GM12892 (cell line): ENCODE results near the gene TMEM234.

Source experiments
- POLR2AphosphoS5 ChIP-seq: IDR thresholded peaks from 2 replicates; pipeline ENCODE4 v1.6.1; 2011; ENCODE audit warnings: low read depth, low read length, control low read depth
- TAF1 ChIP-seq: IDR thresholded peaks from 2 replicates; pipeline ENCODE4 v1.6.1; 2011; ENCODE audit warnings: low read depth, mild to moderate bottlenecking, control low read depth, low read length, borderline replicate concordance

- TF ChIP-seq TAF1 (no peak), POLR2AphosphoS5 (peak; percentile 61; the same call in 1 of the 2 replicates)
Observed at GRCh38 chr1:32231843-32232432, 9.8 kb upstream of the TMEM234 start.
